ENCODE results near the gene PPP6R1. TPM values are rescaled to one million over a fixed set of nuclear protein-coding genes. Genes with fewer than 3 reads are reported as not detected.

Gene PPP6R1
- total RNA-seq, 1 donor from 2014 or later = 220 TPM

GRCh38 chr19:55283548-55284377 is 24.9 kb upstream of the PPP6R1 start, which contains the start of gene BRSK1:
TSS of gene BRSK1 (plus strand) at chr19:55283997. CDS start at chr19:55284443, 446 bp downstream.
- Mint-ChIP-seq H3K27me3 (peaks cover 4% of the 10 kb centered on the region), H3K9me3 (no peaks in the 10 kb centered on the region), H3K4me1 (peaks cover 38% of the 10 kb centered on the region), H3K27ac (no peak within 1 kb of the TSS), H3K4me3 (peak within 1 kb of the TSS; percentile 56), H3K36me3 (ENCODE audit: low read depth) (peaks cover 4% of the 10 kb centered on the region)
- no peak for ATAC-seq (ENCODE audit: low read depth)
- TF ChIP-seq CTCF (IDR thresholded peaks at IDR 0.05) = no peak
- intact Hi-C loops (cut with micrococcal nuclease) = no loop called here
- POLR2A ChIA-PET = interaction anchor here (1.1 to 11.6 kb wide), 2 partner anchors 18 to 27 kb away, joined by 3 to 277 read pairs; partner anchors contain the start of gene PPP6R1
- no peak for DNase-seq
- CTCF ChIA-PET = no interaction called here

GRCh38 chr19:55279770-55280643 is 21.2 kb upstream of the PPP6R1 start, which contains the start of gene HSPBP1:
TSS of gene HSPBP1 (minus strand) at chr19:55280110. CDS start at chr19:55279608, 502 bp downstream.
- DNase-seq (peak; percentile 97), ATAC-seq (ENCODE audit: low read depth) (peak; percentile 83)
- Mint-ChIP-seq H3K27me3 (peaks cover 4% of the 10 kb centered on the region), H3K9me3 (no peaks in the 10 kb centered on the region), H3K36me3 (ENCODE audit: low read depth) (peaks cover 25% of the 10 kb centered on the region), H3K27ac (peak within 1 kb of the TSS; percentile 98), H3K4me3 (peak within 1 kb of the TSS; percentile 100), H3K4me1 (peaks cover 73% of the 10 kb centered on the region)
- ChIA-PET POLR2A (interaction anchor here (0.5 to 11.6 kb wide), 19 partner anchors 11 to 664 kb away, joined by 3 to 277 read pairs (median 4); partner anchors contain the start of genes CCDC106, FIZ1, ISOC2 and KMT5C), CTCF (interaction anchor here (0.6 to 1.7 kb wide), 5 partner anchors 12 to 103 kb away, joined by 3 to 8 read pairs (median 4); no protein-coding TSS in a partner anchor)
- TF ChIP-seq CTCF (IDR thresholded peaks at IDR 0.05) = no peak
- intact Hi-C loops (cut with micrococcal nuclease) = loop anchor here (1.0 kb wide), 4 partner anchors 12 to 59 kb away; partner anchors contain the start of genes KMT5C and PPP6R1

- TF ChIP-seq CTCF (IDR thresholded peaks at IDR 0.05) = no peak
- no peak for DNase-seq
- H3K4me1 Mint-ChIP-seq = peaks cover 78% of the 10 kb centered on the region
- peaks cover 30% of the 10 kb centered on the region for H3K36me3 Mint-ChIP-seq (ENCODE audit: low read depth)
- H3K4me3 Mint-ChIP-seq = peak overlapping the region; percentile 100
- peaks cover 4% of the 10 kb centered on the region for H3K27me3 Mint-ChIP-seq
- no peaks in the 10 kb centered on the region for H3K9me3 Mint-ChIP-seq
- POLR2A ChIA-PET = interaction anchor here (0.5 to 11.6 kb wide), 8 partner anchors 23 to 663 kb away, joined by 3 to 277 read pairs (median 4); partner anchors contain the start of genes FIZ1, KMT5C, PPP6R1 and UBE2S
- no peak for ATAC-seq (ENCODE audit: low read depth)
- CTCF ChIA-PET = interaction anchor here (1.1 to 1.4 kb wide), 2 partner anchors 23 to 104 kb away, joined by 4 to 5 read pairs; no protein-coding TSS in a partner anchor
- peak overlapping the region; percentile 98 for H3K27ac Mint-ChIP-seq
- intact Hi-C loops (cut with micrococcal nuclease) = no loop called here
Measured at GRCh38 chr19:55279340-55279739, 20.5 kb upstream of the PPP6R1 start.

- Mint-ChIP-seq H3K27me3 (peaks cover 4% of the 10 kb centered on the region), H3K27ac (peak overlapping the region; percentile 98), H3K36me3 (ENCODE audit: low read depth) (peaks cover 34% of the 10 kb centered on the region), H3K4me1 (peaks cover 77% of the 10 kb centered on the region), H3K9me3 (no peaks in the 10 kb centered on the region), H3K4me3 (peak overlapping the region; percentile 100)
- ChIA-PET POLR2A (interaction anchor here (2.9 to 11.6 kb wide), 2 partner anchors 22 to 129 kb away, joined by 13 to 277 read pairs; partner anchors contain the start of genes PPP6R1 and UBE2S), CTCF (interaction anchor here (1.4 kb wide), 1 partner anchor 19 kb away, joined by 3 read pairs; no protein-coding TSS in a partner anchor)
- intact Hi-C loops (cut with micrococcal nuclease) = no loop called here
- ATAC-seq (ENCODE audit: low read depth) = no peak
- no peak for TF ChIP-seq CTCF (IDR thresholded peaks at IDR 0.05)
- DNase-seq = no peak
Measured at GRCh38 chr19:55278391-55279135, 19.7 kb upstream of the PPP6R1 start.

All from activated B cell treated with CpG ODN at 0.5 μM for 24 hours (primary cell).